ENCODE measurements around the gene DPH6. TPM values are rescaled to one million over a fixed set of nuclear protein-coding genes. Genes with fewer than 3 reads are reported as not detected.

DPH6 gene
- total RNA-seq, 2 donors from 2014 or later, result 29.8 to 35.6 TPM

DNA sequence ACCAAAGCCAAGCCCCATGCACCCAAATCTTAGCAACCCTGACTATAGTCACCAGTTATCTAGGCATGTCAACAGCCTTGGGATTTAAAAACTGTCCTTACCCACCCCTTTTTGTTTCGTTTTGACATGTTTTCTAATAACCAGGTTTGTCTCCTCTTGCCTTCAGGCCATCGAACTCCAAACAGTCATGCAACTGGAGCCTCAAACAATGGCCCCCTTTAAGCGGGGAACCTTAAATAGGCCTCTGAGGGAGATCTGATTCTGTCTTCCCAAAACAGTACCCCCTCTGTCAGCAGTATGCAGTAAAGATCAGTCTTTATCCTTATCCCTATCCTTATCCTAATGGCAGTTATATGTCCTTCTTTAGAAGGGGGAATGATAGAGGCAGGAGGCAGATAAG lies 105.7 kb downstream of the DPH6 start:
- peaks cover 12% of the 10 kb centered on the region for H3K9me3 ChIP-seq (ENCODE audit: control insufficient read depth, low read length)
- H3K4me3 ChIP-seq (ENCODE audit: low read length), result no peak overlapping the region
- H3K36me3 ChIP-seq (ENCODE audit: control insufficient read depth, insufficient read depth, low read length), result no peaks in the 10 kb centered on the region
- no peaks in the 10 kb centered on the region for H3K27me3 ChIP-seq (ENCODE audit: control insufficient read depth, insufficient read depth, low read length, poor library complexity, severe bottlenecking)
- H3K36me3 Mint-ChIP-seq (ENCODE audit: low read depth), result peaks cover 27% of the 10 kb centered on the region
- TF ChIP-seq, protein P1, sequence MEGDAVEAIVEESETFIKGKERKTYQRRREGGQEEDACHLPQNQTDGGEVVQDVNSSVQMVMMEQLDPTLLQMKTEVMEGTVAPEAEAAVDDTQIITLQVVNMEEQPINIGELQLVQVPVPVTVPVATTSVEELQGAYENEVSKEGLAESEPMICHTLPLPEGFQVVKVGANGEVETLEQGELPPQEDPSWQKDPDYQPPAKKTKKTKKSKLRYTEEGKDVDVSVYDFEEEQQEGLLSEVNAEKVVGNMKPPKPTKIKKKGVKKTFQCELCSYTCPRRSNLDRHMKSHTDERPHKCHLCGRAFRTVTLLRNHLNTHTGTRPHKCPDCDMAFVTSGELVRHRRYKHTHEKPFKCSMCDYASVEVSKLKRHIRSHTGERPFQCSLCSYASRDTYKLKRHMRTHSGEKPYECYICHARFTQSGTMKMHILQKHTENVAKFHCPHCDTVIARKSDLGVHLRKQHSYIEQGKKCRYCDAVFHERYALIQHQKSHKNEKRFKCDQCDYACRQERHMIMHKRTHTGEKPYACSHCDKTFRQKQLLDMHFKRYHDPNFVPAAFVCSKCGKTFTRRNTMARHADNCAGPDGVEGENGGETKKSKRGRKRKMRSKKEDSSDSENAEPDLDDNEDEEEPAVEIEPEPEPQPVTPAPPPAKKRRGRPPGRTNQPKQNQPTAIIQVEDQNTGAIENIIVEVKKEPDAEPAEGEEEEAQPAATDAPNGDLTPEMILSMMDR (conservative IDR thresholded peaks at IDR 0.05), result no peak
- peaks cover 10% of the 10 kb centered on the region for H3K4me1 Mint-ChIP-seq
- no peaks in the 10 kb centered on the region for H3K4me1 ChIP-seq (ENCODE audit: control insufficient read depth, insufficient read depth, low read length)
- no peak for DNase-seq
- no peaks in the 10 kb centered on the region for H3K27me3 Mint-ChIP-seq (ENCODE audit: insufficient read depth)
- H3K27ac ChIP-seq (ENCODE audit: low read depth, low read length), result no peak overlapping the region
- H3K9ac ChIP-seq (ENCODE audit: extremely low read depth, low read length, poor library complexity, severe bottlenecking), result no peak overlapping the region
- no peak overlapping the region for H3K4me3 Mint-ChIP-seq
- H3K27ac Mint-ChIP-seq, result peak overlapping the region; percentile 69
- H3K9me3 Mint-ChIP-seq, result peaks cover 32% of the 10 kb centered on the region
- whole genome bisulfite sequencing, 2 experiments (ENCODE audit: insufficient coverage in 1 of 2, insufficient read length in 1 of 2), result 87 to 90% methylated on average over 3 of the region's 3 CpGs

DNA sequence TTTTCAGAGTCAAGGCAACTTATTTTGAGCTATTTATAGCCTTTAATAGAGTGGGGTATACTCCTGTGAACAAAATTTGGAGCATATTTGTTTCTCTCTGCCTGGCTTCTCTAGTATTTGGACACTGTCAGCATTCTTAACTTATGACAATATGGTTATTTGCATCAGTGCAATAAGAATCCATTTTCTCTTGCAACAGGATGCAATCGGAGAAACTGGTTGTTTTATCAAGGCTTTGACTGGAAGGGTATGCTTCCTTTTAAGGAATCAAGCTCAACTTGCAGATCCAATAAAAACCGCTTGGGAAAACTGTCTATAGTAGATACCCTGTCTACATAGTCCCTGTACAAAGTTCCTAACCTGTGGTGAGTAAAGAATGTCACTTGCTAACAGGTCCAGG lies 106.7 kb downstream of the DPH6 start:
- TF ChIP-seq, protein P1 (conservative IDR thresholded peaks at IDR 0.05), result no peak
- H3K4me1 ChIP-seq (ENCODE audit: control insufficient read depth, insufficient read depth, low read length), result no peaks in the 10 kb centered on the region
- peaks cover 17% of the 10 kb centered on the region for H3K9me3 ChIP-seq (ENCODE audit: control insufficient read depth, low read length)
- H3K4me1 Mint-ChIP-seq, result peaks cover 10% of the 10 kb centered on the region
- no peak for DNase-seq
- no peak overlapping the region for H3K27ac ChIP-seq (ENCODE audit: low read depth, low read length)
- H3K36me3 Mint-ChIP-seq (ENCODE audit: low read depth), result peaks cover 30% of the 10 kb centered on the region
- H3K9me3 Mint-ChIP-seq, result peaks cover 35% of the 10 kb centered on the region
- H3K36me3 ChIP-seq (ENCODE audit: control insufficient read depth, insufficient read depth, low read length), result no peaks in the 10 kb centered on the region
- no peak overlapping the region for H3K9ac ChIP-seq (ENCODE audit: extremely low read depth, low read length, poor library complexity, severe bottlenecking)
- 98 to 100% methylated on average over 1 to 2 of the region's 2 CpGs for WGBS, 2 experiments (ENCODE audit: insufficient coverage in 1 of 2, insufficient read length in 1 of 2)
- H3K27me3 Mint-ChIP-seq (ENCODE audit: insufficient read depth), result no peaks in the 10 kb centered on the region
- no peak overlapping the region for H3K4me3 Mint-ChIP-seq
- no peak overlapping the region for H3K4me3 ChIP-seq (ENCODE audit: low read length)
- H3K27me3 ChIP-seq (ENCODE audit: control insufficient read depth, insufficient read depth, low read length, poor library complexity, severe bottlenecking), result no peaks in the 10 kb centered on the region
- H3K27ac Mint-ChIP-seq, result no peak overlapping the region

- H3K9me3 ChIP-seq (ENCODE audit: control insufficient read depth, low read length), result peaks cover 17% of the 10 kb centered on the region
- Mint-ChIP-seq H3K27me3 (ENCODE audit: insufficient read depth) (no peaks in the 10 kb centered on the region), H3K9me3 (peaks cover 35% of the 10 kb centered on the region), H3K36me3 (ENCODE audit: low read depth) (peaks cover 30% of the 10 kb centered on the region), H3K4me1 (peaks cover 6% of the 10 kb centered on the region), H3K27ac (no peak overlapping the region), H3K4me3 (no peak overlapping the region)
- TF ChIP-seq, protein P1 (conservative IDR thresholded peaks at IDR 0.05), result peak; percentile 67
- no peaks in the 10 kb centered on the region for H3K4me1 ChIP-seq (ENCODE audit: control insufficient read depth, insufficient read depth, low read length)
- 87 to 94% methylated on average over 3 to 5 of the region's 5 CpGs for WGBS, 2 experiments (ENCODE audit: insufficient coverage in 1 of 2, insufficient read length in 1 of 2)
- no peak overlapping the region for H3K9ac ChIP-seq (ENCODE audit: extremely low read depth, low read length, poor library complexity, severe bottlenecking)
- no peak overlapping the region for H3K27ac ChIP-seq (ENCODE audit: low read depth, low read length)
- H3K4me3 ChIP-seq (ENCODE audit: low read length), result no peak overlapping the region
- H3K27me3 ChIP-seq (ENCODE audit: control insufficient read depth, insufficient read depth, low read length, poor library complexity, severe bottlenecking), result no peaks in the 10 kb centered on the region
- DNase-seq, result peak; percentile 52
- no peaks in the 10 kb centered on the region for H3K36me3 ChIP-seq (ENCODE audit: control insufficient read depth, insufficient read depth, low read length)
Observed at GRCh38 chr15:35437157-35437556, 108.8 kb downstream of the DPH6 start.
